Mucosa of descending colon (tissue), 3 donors: Measurements from ENCODE around the gene RNU6-1. TPM values are rescaled to one million over a fixed set of nuclear protein-coding genes. Genes with fewer than 3 reads are reported as not detected.

Source experiments
- ATAC-seq: fragments of 200-7000 bp; cut with Tn5 transposase; one replicate; pipeline ENCODE4 v1.9.1; 2020; ENCODE audit warnings: mild to moderate bottlenecking, moderate library complexity
- DNase-seq, 3 donors: peaks; one replicate each; pipeline ENCODE4 v3.0.0-alpha.2; 2020
- H3K36me3 ChIP-seq: fragments of 200-600 bp; one replicate; pipeline ENCODE4 v1.8.0; 2021; ENCODE audit warnings: low read depth, mild to moderate bottlenecking
- H3K4me1 ChIP-seq: fragments of 200-600 bp; one replicate; pipeline ENCODE4 v1.8.0; 2021; ENCODE audit warnings: low read depth, mild to moderate bottlenecking
- H3K4me3 ChIP-seq: fragments of 200-600 bp; one replicate; pipeline ENCODE4 v1.8.0; 2021; ENCODE audit warnings: mild to moderate bottlenecking
- H3K9me3 ChIP-seq: fragments of 200-600 bp; one replicate; pipeline ENCODE4 v1.8.0; 2021; ENCODE audit warnings: mild to moderate bottlenecking
- intact Hi-C, 2 donors: fragments of 100-400 bp; cut with DNase I in 1 of 2; cut with micrococcal nuclease in 1 of 2; formaldehyde crosslinking; loops; one replicate each; pipeline versions ENCODE4 v1.11.0 to v1.11.1; 2022; cut with DNase I, micrococcal nuclease
- total RNA-seq, 3 donors: library from RNA; stranded (reverse); fragmentation: NEBNext Ultra II Directional in 2 of 3; extraction: Animal tissue kit (Norgen Biotek cat#: 25700) in 2 of 3; gene quantifications; one replicate each; pipeline versions ENCODE4 v1.2.1 to v1.2.4, GENCODE V29; 2021 to 2023
- TF ChIP-seq, protein P1 (sequence below): fragments of 200-600 bp; IDR thresholded peaks from one replicate; pipeline ENCODE4 v1.8.0; 2022; ENCODE audit warnings: antibody characterized with exemption, mild to moderate bottlenecking
- donor health status: DM: no; HTN: no; CAD: no; lungs with moderate emphysema.
- donor health status: DM: no; HTN: no; CAD: no.
- donor health status: DM: no; HTN: yes; CAD: no.

Gene RNU6-1
- total RNA-seq, 3 donors from 2014 or later = not detected

DNA sequence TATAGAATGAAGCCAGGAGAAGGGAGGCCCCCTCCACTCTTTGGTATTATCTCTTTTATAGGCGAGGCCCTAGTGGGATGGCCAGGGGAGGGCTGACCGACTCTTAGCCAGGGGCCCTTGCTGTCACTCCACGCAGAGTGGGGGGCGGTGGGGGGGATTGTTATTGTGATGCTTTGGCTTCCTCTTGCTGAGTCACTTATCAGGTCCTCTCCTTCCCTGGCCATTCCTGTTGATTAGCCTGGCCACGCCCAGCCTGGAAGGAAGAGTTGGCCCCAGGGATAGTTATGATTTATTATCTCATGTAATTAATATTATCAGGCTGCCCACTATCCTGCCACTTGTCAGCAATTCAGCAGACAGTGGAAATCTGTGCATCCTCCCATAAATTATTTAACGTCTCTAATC, 40.0 kb downstream of the RNU6-1 start:
- no peaks in the 10 kb centered on the region for H3K36me3 ChIP-seq
- DNase-seq = no peak
- H3K4me3 ChIP-seq = no peak overlapping the region
- no peaks in the 10 kb centered on the region for H3K9me3 ChIP-seq
- intact Hi-C loops = no loop called here
- no peak for ATAC-seq
- H3K4me1 ChIP-seq = no peaks in the 10 kb centered on the region
- TF ChIP-seq, protein P1, sequence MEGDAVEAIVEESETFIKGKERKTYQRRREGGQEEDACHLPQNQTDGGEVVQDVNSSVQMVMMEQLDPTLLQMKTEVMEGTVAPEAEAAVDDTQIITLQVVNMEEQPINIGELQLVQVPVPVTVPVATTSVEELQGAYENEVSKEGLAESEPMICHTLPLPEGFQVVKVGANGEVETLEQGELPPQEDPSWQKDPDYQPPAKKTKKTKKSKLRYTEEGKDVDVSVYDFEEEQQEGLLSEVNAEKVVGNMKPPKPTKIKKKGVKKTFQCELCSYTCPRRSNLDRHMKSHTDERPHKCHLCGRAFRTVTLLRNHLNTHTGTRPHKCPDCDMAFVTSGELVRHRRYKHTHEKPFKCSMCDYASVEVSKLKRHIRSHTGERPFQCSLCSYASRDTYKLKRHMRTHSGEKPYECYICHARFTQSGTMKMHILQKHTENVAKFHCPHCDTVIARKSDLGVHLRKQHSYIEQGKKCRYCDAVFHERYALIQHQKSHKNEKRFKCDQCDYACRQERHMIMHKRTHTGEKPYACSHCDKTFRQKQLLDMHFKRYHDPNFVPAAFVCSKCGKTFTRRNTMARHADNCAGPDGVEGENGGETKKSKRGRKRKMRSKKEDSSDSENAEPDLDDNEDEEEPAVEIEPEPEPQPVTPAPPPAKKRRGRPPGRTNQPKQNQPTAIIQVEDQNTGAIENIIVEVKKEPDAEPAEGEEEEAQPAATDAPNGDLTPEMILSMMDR = no peak

DNA sequence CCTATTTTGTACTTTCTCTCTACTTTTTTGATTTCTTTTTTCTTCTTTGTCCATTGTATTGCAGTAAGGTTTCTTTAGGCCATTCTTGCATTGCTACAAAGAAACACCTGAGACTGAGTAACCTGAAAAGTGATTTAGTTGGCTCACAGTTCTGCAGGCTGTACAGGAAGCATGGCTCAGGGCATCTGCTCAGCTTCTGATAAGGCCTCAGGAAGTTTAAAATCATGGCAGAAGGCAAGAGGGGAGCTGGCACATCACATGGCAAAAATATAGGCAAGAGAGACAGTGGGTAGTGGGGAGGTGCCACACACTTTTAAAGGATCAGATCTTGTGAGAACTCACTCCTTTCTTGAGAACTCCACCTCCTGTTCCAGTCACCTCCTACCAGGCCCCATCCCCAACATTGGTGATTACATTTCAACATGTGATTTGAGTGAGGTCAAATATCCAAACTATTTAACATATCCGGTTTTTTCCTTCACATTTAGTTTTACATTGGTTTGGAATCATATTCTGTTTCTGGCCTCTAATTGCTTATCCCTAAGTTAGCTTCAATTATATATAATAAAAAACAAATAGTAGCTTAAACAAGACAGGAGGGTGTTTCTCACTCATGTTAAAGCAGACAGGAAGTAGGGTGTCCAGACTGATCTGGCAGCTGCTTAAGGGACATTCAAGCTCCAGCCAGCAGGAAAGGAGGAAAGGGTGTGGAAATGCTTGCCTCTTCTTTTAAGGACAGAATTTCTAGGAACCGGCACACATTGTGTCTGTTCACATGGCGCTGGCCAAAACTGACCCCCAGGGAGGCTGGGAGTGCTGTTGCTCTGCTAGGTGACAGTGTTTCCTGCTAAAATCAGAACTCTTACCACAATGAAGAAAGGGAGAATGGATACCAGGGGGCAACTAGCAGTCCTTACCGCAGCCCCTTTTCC, 43.4 kb downstream of the RNU6-1 start:
- intact Hi-C loops = no loop called here
- ATAC-seq = no peak
- no peak for DNase-seq
- Histone ChIP-seq H3K36me3 (no peaks in the 10 kb centered on the region), H3K4me1 (no peaks in the 10 kb centered on the region), H3K4me3 (no peak overlapping the region), H3K9me3 (no peaks in the 10 kb centered on the region)
- TF ChIP-seq, protein P1 = no peak

GRCh38 chr15:67794832-67795574, 44.8 kb downstream of the RNU6-1 start:
- DNase-seq = no peak
- no peaks in the 10 kb centered on the region for H3K9me3 ChIP-seq
- no peak for ATAC-seq
- H3K4me3 ChIP-seq = no peak overlapping the region
- TF ChIP-seq, protein P1 = no peak
- H3K4me1 ChIP-seq = no peaks in the 10 kb centered on the region
- intact Hi-C loops = no loop called here
- no peaks in the 10 kb centered on the region for H3K36me3 ChIP-seq

GRCh38 chr15:67792250-67792942, 47.4 kb downstream of the RNU6-1 start:
- H3K4me3 ChIP-seq = no peak overlapping the region
- no peak for DNase-seq
- no peaks in the 10 kb centered on the region for H3K36me3 ChIP-seq
- intact Hi-C loops = no loop called here
- H3K9me3 ChIP-seq = no peaks in the 10 kb centered on the region
- H3K4me1 ChIP-seq = no peaks in the 10 kb centered on the region
- ATAC-seq = no peak
- TF ChIP-seq, protein P1 = no peak

- ATAC-seq = no peak
- Histone ChIP-seq H3K9me3 (no peaks in the 10 kb centered on the region), H3K4me1 (no peaks in the 10 kb centered on the region), H3K36me3 (no peaks in the 10 kb centered on the region), H3K4me3 (no peak overlapping the region)
- intact Hi-C loops = no loop called here
- TF ChIP-seq, protein P1 = no peak
- DNase-seq = no peak
These were observed 49.1 kb downstream of the RNU6-1 start for GRCh38 chr15:67790610-67791319.
